WTC11 (cell line): ENCODE data around the gene EVPLL. TPM values are rescaled to one million over a fixed set of nuclear protein-coding genes. Genes with fewer than 3 reads are reported as not detected.

Experiments used
- ATAC-seq: fragments of 200-7000 bp; cut with Tn5 transposase; 2 replicates; pipeline ENCODE4 v1.10.0; 2021; ENCODE audit warnings: mild to moderate bottlenecking, moderate library complexity
- CTCF ChIA-PET: fragments of 300-600 bp; sonication (Branson Sonifier 250); formaldehyde crosslinking; loops from one replicate; lab custom pipeline; 2021; ENCODE audit warnings: antibody characterized with exemption; lab: Charles Lee
- POLR2A ChIA-PET: fragments of 350-600 bp; sonication (Branson Sonifier 250); formaldehyde crosslinking; loops from one replicate; lab custom pipeline; 2021; ENCODE audit warnings: antibody characterized with exemption; lab: Charles Lee
- DNase-seq: peaks from one replicate; pipeline ENCODE4 v3.0.0; 2021; ENCODE audit warnings: low spot score
- H3K27ac Mint-ChIP-seq: 2 replicates; pipeline ENCODE4 v1.8.0; 2021; ENCODE audit warnings: mixed read lengths
- H3K27me3 Mint-ChIP-seq: 2 replicates; pipeline ENCODE4 v1.8.0; 2021; ENCODE audit warnings: low read depth, mild to moderate bottlenecking, moderate library complexity, mixed read lengths
- H3K36me3 Mint-ChIP-seq: 2 replicates; pipeline ENCODE4 v1.8.0; 2021; ENCODE audit warnings: mixed read lengths
- H3K4me1 Mint-ChIP-seq: 2 replicates; pipeline ENCODE4 v1.8.0; 2022; ENCODE audit warnings: mixed read lengths
- H3K4me3 Mint-ChIP-seq: 2 replicates; pipeline ENCODE4 v1.8.0; 2021; ENCODE audit warnings: mild to moderate bottlenecking, moderate library complexity, mixed read lengths
- H3K9me3 Mint-ChIP-seq: 2 replicates; pipeline ENCODE4 v1.8.0; 2021; ENCODE audit warnings: mixed read lengths
- ATF1 ChIP-seq: sonication (generic); formaldehyde crosslinking; IDR thresholded peaks from 2 replicates; pipeline ENCODE4 v1.8.1; 2023; ENCODE audit warnings: mild to moderate bottlenecking, moderate library complexity, missing genetic modification reagents
- CBFB ChIP-seq: sonication (generic); formaldehyde crosslinking; IDR thresholded peaks from 2 replicates; pipeline ENCODE4 v1.8.1; 2022; ENCODE audit warnings: mild to moderate bottlenecking, low read depth, missing genetic modification reagents
- CDX4 ChIP-seq: fragments of 250-450 bp; sonication (Bioruptor Pico); IDR thresholded peaks from 2 replicates; pipeline ENCODE4 v1.9.0; 2021; ENCODE audit warnings: moderate library complexity, mild to moderate bottlenecking, inconsistent platforms, borderline replicate concordance
- CTCF ChIP-seq: fragments of 200-600 bp; IDR thresholded peaks from 2 replicates; pipeline ENCODE4 v1.8.0; 2022; ENCODE audit warnings: antibody characterized with exemption
- E2F4 ChIP-seq: sonication (generic); formaldehyde crosslinking; IDR thresholded peaks from 2 replicates; pipeline ENCODE4 v1.8.1; 2022; ENCODE audit warnings: low read depth, mild to moderate bottlenecking, moderate library complexity, missing genetic modification reagents, borderline replicate concordance
- ETV6 ChIP-seq: sonication (generic); formaldehyde crosslinking; IDR thresholded peaks from 2 replicates; pipeline ENCODE4 v1.8.1; 2022; ENCODE audit warnings: mild to moderate bottlenecking, missing genetic modification reagents
- FOXK1 ChIP-seq: sonication (generic); formaldehyde crosslinking; IDR thresholded peaks from 2 replicates; pipeline ENCODE4 v1.8.0; 2022; ENCODE audit warnings: mild to moderate bottlenecking, moderate library complexity, missing genetic modification reagents
- HMGA2 ChIP-seq: fragments of 250-450 bp; sonication (Bioruptor Pico); IDR thresholded peaks from 2 replicates; pipeline ENCODE4 v1.4.0; 2021; ENCODE audit warnings: mild to moderate bottlenecking, moderate library complexity
- JAZF1 ChIP-seq: fragments of 250-450 bp; sonication (Bioruptor Pico); IDR thresholded peaks from 2 replicates; pipeline ENCODE4 v1.9.0; 2021; ENCODE audit warnings: moderate library complexity, mild to moderate bottlenecking, inconsistent platforms
- MXD4 ChIP-seq: fragments of 250-450 bp; sonication (Bioruptor Pico); IDR thresholded peaks from 2 replicates; pipeline ENCODE4 v1.8.0; 2021; ENCODE audit warnings: mild to moderate bottlenecking, moderate library complexity, borderline replicate concordance
- NR1H2 ChIP-seq: sonication (generic); formaldehyde crosslinking; IDR thresholded peaks from 2 replicates; pipeline ENCODE4 v1.9.0; 2021; ENCODE audit warnings: mild to moderate bottlenecking, moderate library complexity, missing genetic modification reagents
- NR2C2 ChIP-seq: sonication (generic); formaldehyde crosslinking; IDR thresholded peaks from 2 replicates; pipeline ENCODE4 v1.8.0; 2022; ENCODE audit warnings: mild to moderate bottlenecking, missing genetic modification reagents
- SMAD4 ChIP-seq: sonication (generic); formaldehyde crosslinking; IDR thresholded peaks from 2 replicates; pipeline ENCODE4 v1.8.0; 2022; ENCODE audit warnings: mild to moderate bottlenecking, missing genetic modification reagents
- TCF7 ChIP-seq: sonication (generic); formaldehyde crosslinking; IDR thresholded peaks from 2 replicates; pipeline ENCODE4 v1.8.0; 2022; ENCODE audit warnings: mild to moderate bottlenecking, low read depth, missing genetic modification reagents, moderate library complexity
- USF2 ChIP-seq: sonication (generic); formaldehyde crosslinking; IDR thresholded peaks from 2 replicates; pipeline ENCODE4 v1.8.1; 2023; ENCODE audit warnings: mild to moderate bottlenecking, missing genetic modification reagents, moderate library complexity
- ZNF138 ChIP-seq: sonication (generic); formaldehyde crosslinking; conservative IDR thresholded peaks from 2 replicates; pipeline ENCODE4 v1.8.1; 2022; ENCODE audit warnings: mild to moderate bottlenecking, moderate library complexity, missing genetic modification reagents
- ZNF317 ChIP-seq: sonication (generic); formaldehyde crosslinking; IDR thresholded peaks from 2 replicates; pipeline ENCODE4 v1.8.1; 2023; ENCODE audit warnings: low read depth, mild to moderate bottlenecking, moderate library complexity, missing genetic modification reagents, borderline replicate concordance
- ZNF396 ChIP-seq: fragments of 250-450 bp; sonication (Bioruptor Pico); IDR thresholded peaks from 2 replicates; pipeline ENCODE4 v1.8.0; 2021; ENCODE audit warnings: mild to moderate bottlenecking, moderate library complexity, borderline replicate concordance
- ZNF416 ChIP-seq: fragments of 250-450 bp; sonication (Bioruptor Pico); IDR thresholded peaks from 2 replicates; pipeline ENCODE4 v1.9.0; 2021; ENCODE audit warnings: mild to moderate bottlenecking, inconsistent platforms
- ZNF423 ChIP-seq: fragments of 250-450 bp; sonication (Bioruptor Pico); IDR thresholded peaks from 2 replicates; pipeline ENCODE4 v2.1.2; 2022; ENCODE audit warnings: mild to moderate bottlenecking, moderate library complexity
- ZNF671 ChIP-seq: fragments of 250-450 bp; sonication (Bioruptor Pico); IDR thresholded peaks from 2 replicates; pipeline ENCODE4 v1.8.0; 2021; ENCODE audit warnings: mild to moderate bottlenecking
- total RNA-seq: library from RNA; stranded (reverse); gene quantifications from 3 replicates; pipeline ENCODE4 v1.2.3, GENCODE V29; 2021
- TF ChIP-seq, protein P1 (sequence below): sonication (generic); formaldehyde crosslinking; IDR thresholded peaks from 2 replicates; pipeline ENCODE4 v1.8.1; 2022; ENCODE audit warnings: mild to moderate bottlenecking, moderate library complexity, missing genetic modification reagents
- TF ChIP-seq, protein P2 (sequence below): sonication (generic); formaldehyde crosslinking; IDR thresholded peaks from 2 replicates; pipeline ENCODE4 v1.8.0; 2023; ENCODE audit warnings: mild to moderate bottlenecking, missing genetic modification reagents

The EVPLL gene
- total RNA-seq, 1 experiment from 2014 or later = not detected

DNA sequence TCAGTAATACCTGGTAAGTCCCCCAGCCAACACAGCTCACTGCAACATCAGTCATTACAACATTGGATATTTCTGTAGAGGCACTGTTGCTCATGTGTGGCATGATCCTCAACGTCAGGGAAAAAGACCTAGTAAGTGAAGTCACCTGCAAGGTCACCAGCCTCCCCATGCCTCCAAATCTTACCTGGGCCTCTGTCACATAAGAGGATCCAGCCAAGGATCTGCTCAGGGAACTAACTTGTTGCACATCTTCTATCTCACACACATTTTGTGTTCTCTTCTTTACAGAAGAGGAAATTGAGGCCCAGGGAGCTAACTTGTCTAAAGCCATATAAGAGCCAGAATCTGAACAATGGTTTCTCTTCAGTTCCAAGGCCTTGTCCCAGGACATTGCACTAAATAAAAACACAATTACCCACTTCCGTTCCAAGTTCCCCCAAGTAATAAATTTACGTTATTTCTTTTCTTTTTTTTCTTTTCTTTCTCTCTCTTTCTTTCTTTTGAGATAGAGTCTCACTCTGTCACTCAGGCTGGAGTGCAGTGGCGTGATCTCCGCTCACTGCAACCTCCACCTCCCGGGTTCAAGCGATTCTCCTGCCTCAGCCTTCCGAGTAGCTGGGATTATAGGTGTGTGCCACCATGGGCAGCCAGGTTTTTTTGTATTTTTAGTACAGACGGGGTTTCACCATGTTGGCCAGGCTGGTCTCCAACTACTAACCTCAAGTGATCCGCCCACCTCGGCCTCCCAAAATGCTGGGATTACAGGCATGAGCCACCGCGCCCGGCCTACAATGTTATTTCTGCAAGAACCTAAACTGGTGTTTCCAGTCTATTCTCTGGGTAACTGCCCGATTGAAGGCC, 15.5 kb upstream of the EVPLL start (continued):
- TF ChIP-seq E2F4 (CRISPR knock-in tag) (no peak), CTCF (no peak), ATF1 (CRISPR knock-in tag) (no peak), ZNF423 (CRISPR knock-in tag) (no peak), NR1H2 (CRISPR knock-in tag) (no peak), JAZF1 (CRISPR knock-in tag) (no peak)
- TF ChIP-seq, protein P1, sequence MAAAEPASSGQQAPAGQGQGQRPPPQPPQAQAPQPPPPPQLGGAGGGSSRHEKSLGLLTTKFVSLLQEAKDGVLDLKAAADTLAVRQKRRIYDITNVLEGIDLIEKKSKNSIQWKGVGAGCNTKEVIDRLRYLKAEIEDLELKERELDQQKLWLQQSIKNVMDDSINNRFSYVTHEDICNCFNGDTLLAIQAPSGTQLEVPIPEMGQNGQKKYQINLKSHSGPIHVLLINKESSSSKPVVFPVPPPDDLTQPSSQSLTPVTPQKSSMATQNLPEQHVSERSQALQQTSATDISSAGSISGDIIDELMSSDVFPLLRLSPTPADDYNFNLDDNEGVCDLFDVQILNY (CRISPR knock-in tag) = no peak

DNA sequence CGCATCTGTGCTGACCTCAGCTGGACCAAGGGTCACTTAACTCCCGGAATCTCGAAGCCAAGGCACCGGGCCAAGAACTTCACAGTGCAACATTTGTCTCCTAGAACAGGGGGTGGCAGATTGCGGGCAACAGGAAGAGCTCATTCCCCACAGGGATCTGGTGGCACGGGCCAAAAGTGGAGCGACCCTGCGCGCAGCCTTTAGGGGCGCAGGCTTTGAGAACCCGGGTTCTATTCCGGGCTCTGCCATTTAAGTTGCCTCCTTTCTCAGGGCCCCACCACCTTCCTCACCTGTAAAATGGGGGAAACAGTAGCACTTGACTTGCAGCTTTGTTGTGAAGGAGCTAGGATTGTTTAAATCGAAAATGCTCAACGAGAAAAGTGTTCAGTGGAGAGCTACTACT, 14.9 kb upstream of the EVPLL start:
- no peaks in the 10 kb centered on the region for H3K27me3 Mint-ChIP-seq
- no peak for TF ChIP-seq MXD4
- no peak for TF ChIP-seq ZNF671 (CRISPR knock-in tag)
- no peak for TF ChIP-seq NR2C2
- no peak for TF ChIP-seq ZNF138 (CRISPR knock-in tag)
- no peak for TF ChIP-seq ZNF423 (CRISPR knock-in tag)
- no peak for TF ChIP-seq CBFB (CRISPR knock-in tag)
- no peak for TF ChIP-seq ETV6 (CRISPR knock-in tag)
- no peak for TF ChIP-seq CDX4 (CRISPR knock-in tag)
- TF ChIP-seq ZNF317 (CRISPR knock-in tag) = no peak
- TF ChIP-seq CTCF = no peak
- no peak for TF ChIP-seq SMAD4 (CRISPR knock-in tag)
- TF ChIP-seq, protein P2, sequence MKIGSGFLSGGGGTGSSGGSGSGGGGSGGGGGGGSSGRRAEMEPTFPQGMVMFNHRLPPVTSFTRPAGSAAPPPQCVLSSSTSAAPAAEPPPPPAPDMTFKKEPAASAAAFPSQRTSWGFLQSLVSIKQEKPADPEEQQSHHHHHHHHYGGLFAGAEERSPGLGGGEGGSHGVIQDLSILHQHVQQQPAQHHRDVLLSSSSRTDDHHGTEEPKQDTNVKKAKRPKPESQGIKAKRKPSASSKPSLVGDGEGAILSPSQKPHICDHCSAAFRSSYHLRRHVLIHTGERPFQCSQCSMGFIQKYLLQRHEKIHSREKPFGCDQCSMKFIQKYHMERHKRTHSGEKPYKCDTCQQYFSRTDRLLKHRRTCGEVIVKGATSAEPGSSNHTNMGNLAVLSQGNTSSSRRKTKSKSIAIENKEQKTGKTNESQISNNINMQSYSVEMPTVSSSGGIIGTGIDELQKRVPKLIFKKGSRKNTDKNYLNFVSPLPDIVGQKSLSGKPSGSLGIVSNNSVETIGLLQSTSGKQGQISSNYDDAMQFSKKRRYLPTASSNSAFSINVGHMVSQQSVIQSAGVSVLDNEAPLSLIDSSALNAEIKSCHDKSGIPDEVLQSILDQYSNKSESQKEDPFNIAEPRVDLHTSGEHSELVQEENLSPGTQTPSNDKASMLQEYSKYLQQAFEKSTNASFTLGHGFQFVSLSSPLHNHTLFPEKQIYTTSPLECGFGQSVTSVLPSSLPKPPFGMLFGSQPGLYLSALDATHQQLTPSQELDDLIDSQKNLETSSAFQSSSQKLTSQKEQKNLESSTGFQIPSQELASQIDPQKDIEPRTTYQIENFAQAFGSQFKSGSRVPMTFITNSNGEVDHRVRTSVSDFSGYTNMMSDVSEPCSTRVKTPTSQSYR = no peak
- TF ChIP-seq TCF7 (CRISPR knock-in tag) = no peak
- TF ChIP-seq HMGA2 = no peak
- no peak for TF ChIP-seq FOXK1
- TF ChIP-seq ZNF396 (CRISPR knock-in tag) = no peak
- TF ChIP-seq ZNF416 (CRISPR knock-in tag) = no peak
- no peak for TF ChIP-seq USF2 (CRISPR knock-in tag)
- peaks cover 8% of the 10 kb centered on the region; the same call in 1 of the 2 replicates for H3K36me3 Mint-ChIP-seq
- peak overlapping the region; percentile 84 for H3K4me3 Mint-ChIP-seq
- ChIA-PET POLR2A (interaction anchor here (0.9 to 1.5 kb wide), 2 partner anchors 9 to 139 kb away, joined by 3 to 4 read pairs; no protein-coding TSS in a partner anchor), CTCF (interaction anchor here (0.6 to 1.3 kb wide), 7 partner anchors 16 to 145 kb away, joined by 3 to 5 read pairs (median 4); partner anchors contain the start of gene TOP3A)
- ATAC-seq (peak; percentile 2; the same call in 1 of the 2 replicates), DNase-seq (no peak)
- peak overlapping the region; percentile 27; the same call in 1 of the 2 replicates for H3K27ac Mint-ChIP-seq
- peaks cover 12% of the 10 kb centered on the region for H3K4me1 Mint-ChIP-seq
- no peaks in the 10 kb centered on the region for H3K9me3 Mint-ChIP-seq
